ENCODE results near the gene DCDC1.

- TF ChIP-seq EZH2 (IDR thresholded peaks at IDR 0.05) (no peak), POLR2AphosphoS5 (IDR thresholded peaks at IDR 0.05; ENCODE audit: borderline replicate concordance, low read depth, low read length) (no peak), FOXP2 (optimal IDR thresholded peaks at IDR 0.05; ENCODE audit: control extremely low read depth, extremely low read length, insufficient read depth) (no peak)
Measured at GRCh38 chr11:31236143-31236542, 133.4 kb downstream of the DCDC1 start.

All from SK-N-MC (cell line).